Muscle of back (tissue), 13 donors: ENCODE results near the gene DDX39B. TPM values are rescaled to one million over a fixed set of nuclear protein-coding genes. Genes with fewer than 3 reads are reported as not detected.
"Not testable (repeated sequence)": the region's sequence is repeated elsewhere in the genome, so short reads cannot be mapped to it uniquely, and the experiment has no call there.

Experiments used
- DNase-seq, 3 donors: peaks; one replicate each; pipeline versions ENCODE4 v3.0.0 to v3.0.0-alpha.2; 2013
- long read RNA-seq, 9 donors: transcript quantifications; one replicate each; lab custom pipeline, GENCODE V29; 2026
- polyA plus RNA-seq, 10 donors: library from polyadenylated mRNA; unstranded; fragments of 120-200 nt; gene quantifications; one replicate each; pipeline ENCODE4 v1.2.1, GENCODE V29; 2013; ENCODE audit not compliant: insufficient read length in 10 of 10

Gene DDX39B
- polyA plus RNA-seq = 100 to 1,000 TPM; 292 to 441 (median 367) TPM
- long read RNA-seq, donor 1, full-length matches to known transcripts = 68 of 101 reads
- long read RNA-seq, donor 1, partial matches to known transcripts = 33 of 101 reads
- long read RNA-seq, donor 1, other reads (novel, unspliced or antisense) = 0 of 101 reads
- long read RNA-seq, donor 2, full-length matches to known transcripts = 36 of 73 reads
- long read RNA-seq, donor 2, partial matches to known transcripts = 37 of 73 reads
- long read RNA-seq, donor 2, other reads (novel, unspliced or antisense) = 0 of 73 reads
- long read RNA-seq, donor 3 = 0 reads
- long read RNA-seq, donor 4, full-length matches to known transcripts = 32 of 53 reads
- long read RNA-seq, donor 4, partial matches to known transcripts = 21 of 53 reads
- long read RNA-seq, donor 4, other reads (novel, unspliced or antisense) = 0 of 53 reads
- long read RNA-seq, donor 5, transcript DDX39B-202 (11 exons, 2,133 nt) = minor isoform, 15 of 122 reads
- long read RNA-seq, donor 5, transcript DDX39B-214 (11 exons, 2,003 nt) = major isoform, 41 of 122 reads
- long read RNA-seq, donor 5, partial matches to known transcripts = 63 of 122 reads
- long read RNA-seq, donor 5, other reads (novel, unspliced or antisense) = 0 of 122 reads
- long read RNA-seq, donor 6, full-length matches to known transcripts = 69 of 109 reads
- long read RNA-seq, donor 6, partial matches to known transcripts = 40 of 109 reads
- long read RNA-seq, donor 6, other reads (novel, unspliced or antisense) = 0 of 109 reads
- long read RNA-seq, donor 7, full-length matches to known transcripts = 41 of 89 reads
- long read RNA-seq, donor 7, partial matches to known transcripts = 48 of 89 reads
- long read RNA-seq, donor 7, other reads (novel, unspliced or antisense) = 0 of 89 reads
- long read RNA-seq, donor 8, full-length matches to known transcripts = 41 of 58 reads
- long read RNA-seq, donor 8, partial matches to known transcripts = 17 of 58 reads
- long read RNA-seq, donor 8, other reads (novel, unspliced or antisense) = 0 of 58 reads
- long read RNA-seq, donor 9, full-length matches to known transcripts = 11 of 11 reads
- long read RNA-seq, donor 9, partial matches to known transcripts = 0 of 11 reads
- long read RNA-seq, donor 9, other reads (novel, unspliced or antisense) = 0 of 11 reads

DNA sequence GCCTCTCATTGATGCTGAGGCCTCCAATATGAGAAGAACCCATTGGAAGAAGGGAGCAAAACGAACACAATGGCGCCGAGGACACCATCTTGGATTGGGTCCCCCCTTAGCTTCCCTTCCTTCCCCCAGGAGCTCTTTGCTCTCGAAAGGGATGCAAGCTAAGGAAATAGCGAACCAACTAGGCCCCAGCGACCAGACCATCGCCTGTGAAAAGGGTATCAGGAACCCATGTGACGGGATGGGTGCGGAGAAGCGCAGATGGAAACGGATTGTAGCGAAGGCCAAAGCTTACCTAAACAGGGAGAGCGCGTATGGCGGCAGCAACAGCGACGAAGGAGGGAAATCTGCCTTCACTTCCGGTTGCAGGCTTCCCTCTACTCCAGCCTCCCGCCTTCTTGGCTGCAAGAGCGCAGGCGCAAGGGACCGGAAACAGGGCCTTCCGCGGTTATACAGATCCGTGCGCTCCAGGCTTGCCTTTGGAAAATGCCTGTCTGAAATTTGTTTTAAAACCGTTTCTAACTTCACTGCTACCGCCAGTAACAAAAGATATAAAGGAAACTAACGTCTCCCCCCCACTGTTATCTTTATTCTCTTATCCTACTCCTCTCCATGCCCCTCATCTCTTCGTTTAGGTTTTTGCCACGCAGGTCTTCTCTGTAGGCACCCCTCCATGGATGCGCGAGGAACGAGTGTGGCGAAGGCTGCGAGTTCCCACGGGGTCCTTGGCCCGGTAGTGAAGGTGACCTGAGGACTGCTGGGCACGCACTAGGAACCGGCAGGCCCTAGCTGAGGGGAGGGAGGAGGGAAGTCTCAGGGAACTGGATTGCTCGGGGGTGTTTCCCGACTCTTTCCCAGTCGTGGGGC, at the start of gene DDX39B:
Gene DDX39B, minus strand, starts transcription at position 346 of the 864 bp plus-strand sequence. CDS start 1,471 bp downstream, outside the sequence.
- peak; percentile 98 to 99 (median 98) for DNase-seq

- DNase-seq = not testable (repeated sequence)
These were observed 48.9 kb upstream of the DDX39B start for GRCh38 chr6:31590691-31591090.

DNA sequence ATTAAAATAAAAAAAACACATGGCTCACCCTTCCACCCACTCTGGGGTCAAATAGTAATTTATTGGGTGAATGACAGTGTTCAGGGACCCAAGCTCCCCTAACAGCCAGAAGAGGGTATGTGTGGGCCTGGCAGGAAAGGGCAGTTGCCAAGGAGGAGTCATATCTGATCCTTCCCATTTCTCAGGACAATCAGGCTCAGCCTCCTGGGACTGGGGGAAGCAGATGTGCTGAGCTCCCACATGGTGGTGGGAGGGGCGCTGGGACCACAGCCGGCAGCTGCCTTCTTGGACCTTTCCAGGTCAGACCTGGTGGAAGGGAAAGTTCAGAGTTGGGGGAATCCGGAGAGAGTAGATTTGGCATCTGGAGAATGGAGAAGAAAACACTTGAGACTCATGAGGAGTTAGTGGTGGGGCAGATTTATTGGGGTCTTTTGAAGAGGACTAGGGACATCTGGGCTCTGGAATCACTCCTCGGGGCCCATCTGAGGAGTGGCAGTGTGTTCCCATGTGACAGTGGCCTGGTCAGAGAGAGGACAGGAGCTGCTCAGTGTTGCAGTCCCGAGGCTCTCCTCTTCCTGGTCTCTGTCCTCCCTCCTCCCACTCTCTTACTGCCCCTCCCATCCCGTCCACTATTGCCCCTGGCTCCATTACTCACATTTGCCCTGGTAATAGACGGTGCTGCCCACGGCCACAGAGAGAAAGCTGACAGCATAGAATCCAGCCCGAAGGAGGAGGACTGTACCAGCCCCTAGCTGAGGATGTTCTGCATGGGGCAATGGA, 47.3 kb upstream of the DDX39B start:
- DNase-seq = no peak

- DNase-seq = no peak
These were observed 46.3 kb upstream of the DDX39B start for GRCh38 chr6:31587791-31588777.

- peak in 1 of 3 donors; percentile 35 for DNase-seq
These were observed 44.9 kb upstream of the DDX39B start for GRCh38 chr6:31586599-31587281.

GRCh38 chr6:31586008-31586407, 44.2 kb upstream of the DDX39B start, which contains the start of gene LST1:
LST1 (plus strand) TSS chr6:31586277; CDS start chr6:31587300, 1,023 bp downstream.
- DNase-seq = peak in 1 of 3 donors; percentile 33

- DNase-seq = no peak
These were observed 43.7 kb upstream of the DDX39B start for GRCh38 chr6:31585491-31585890.

- DNase-seq = no peak
These were observed 40.4 kb upstream of the DDX39B start, which contains the start of gene LTB for GRCh38 chr6:31582230-31582643. LTB (minus strand) TSS chr6:31582424; CDS start chr6:31582417, 7 bp downstream.

DNA sequence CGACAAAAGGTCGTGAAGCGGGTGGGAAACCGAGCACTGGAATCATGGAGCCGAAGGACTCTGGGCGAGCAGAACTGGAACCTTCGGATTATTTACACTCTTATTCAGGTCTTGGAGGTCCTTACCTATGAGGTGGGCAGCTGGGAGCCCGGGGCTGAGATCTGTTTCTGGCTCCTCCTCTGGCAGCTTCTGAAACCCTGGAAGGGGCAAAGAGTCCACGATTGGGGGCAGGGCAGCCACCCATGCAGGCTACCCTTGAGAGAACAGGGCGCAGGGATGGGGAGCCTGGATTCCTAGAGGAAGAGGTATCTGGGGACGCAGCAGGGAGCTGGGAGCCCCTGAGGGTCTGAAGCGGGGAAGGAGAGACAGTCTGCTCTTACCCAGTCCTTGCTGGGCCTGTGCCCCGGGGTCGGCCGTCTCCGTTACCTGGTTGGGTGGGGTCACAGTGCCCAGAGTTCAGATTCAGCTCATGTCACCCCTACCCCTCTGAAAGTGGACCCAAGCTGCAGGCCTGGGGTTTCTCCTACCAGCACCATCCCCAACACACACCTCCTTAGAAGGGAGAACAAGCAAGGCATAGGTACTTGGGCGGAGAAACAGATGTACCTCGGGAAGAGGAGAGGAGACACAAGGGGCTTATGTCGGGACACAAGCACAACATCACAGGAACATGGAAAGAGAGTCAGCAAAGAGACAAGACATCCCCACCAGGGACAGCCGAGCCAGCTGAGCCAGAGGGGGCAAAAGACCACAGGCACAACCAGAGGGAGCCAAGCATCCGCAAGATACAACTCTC, 39.8 kb upstream of the DDX39B start:
- peak in 1 of 3 donors; percentile 22 for DNase-seq

GRCh38 chr6:31580807-31581433, 39.1 kb upstream of the DDX39B start:
- DNase-seq = peak; percentile 73 to 94 (median 87)

DNA sequence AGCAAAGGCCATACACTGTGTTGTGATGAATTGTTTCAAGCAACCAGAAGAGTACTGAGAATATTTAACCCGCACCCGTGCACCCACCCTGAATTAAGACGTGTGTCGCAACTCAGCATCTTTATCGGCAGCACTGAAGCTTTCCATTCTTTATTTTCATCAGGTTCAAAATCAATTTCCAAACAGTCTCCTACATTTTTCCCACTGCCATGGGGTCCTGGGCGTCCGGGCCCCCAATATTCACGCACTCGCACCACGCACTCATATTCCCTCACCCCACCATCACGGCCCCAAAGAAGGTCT, 38.6 kb upstream of the DDX39B start:
- no peak for DNase-seq

DNA sequence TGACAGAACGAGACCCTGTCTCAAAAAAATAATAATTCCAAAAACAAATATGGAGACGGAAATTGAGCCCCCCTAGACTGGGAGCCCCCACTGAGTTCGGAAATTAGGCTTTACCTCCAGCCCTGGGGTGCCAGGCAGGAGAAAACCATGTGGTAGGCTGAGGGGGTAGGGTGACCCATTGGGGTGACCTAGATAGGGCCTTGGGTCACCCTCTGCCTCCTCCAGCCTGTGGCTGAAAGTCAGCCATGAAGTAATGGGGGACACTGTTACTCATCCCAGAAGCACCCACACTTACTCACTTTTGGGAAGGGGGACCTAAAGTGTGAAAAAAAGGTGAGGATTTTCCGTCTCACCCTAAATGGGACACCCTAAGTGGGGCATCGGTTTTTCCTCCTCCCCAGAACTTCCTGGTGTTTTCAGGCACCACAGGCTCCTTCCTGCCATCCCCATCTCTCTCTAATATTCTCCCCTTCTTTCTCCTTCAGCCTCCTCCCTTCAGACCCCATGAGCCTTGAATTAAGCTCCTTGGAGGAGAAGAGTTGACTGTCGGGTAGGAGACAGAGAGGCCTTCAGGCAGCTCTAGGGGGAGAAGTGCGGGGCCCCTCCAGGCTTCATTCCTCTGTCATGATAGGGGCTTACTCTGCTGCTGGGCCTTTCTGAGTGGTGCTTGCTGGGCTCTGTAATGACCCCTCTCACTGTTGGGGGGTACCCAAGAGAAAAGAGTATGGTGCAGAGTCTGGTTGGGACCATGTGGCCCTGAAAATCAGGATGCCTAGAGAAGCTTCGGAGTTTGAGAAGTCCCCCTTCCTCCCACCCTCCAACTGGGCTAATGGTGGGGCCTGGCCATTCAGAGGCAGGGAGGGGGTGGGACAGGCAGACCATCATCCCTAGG, 38.0 kb upstream of the DDX39B start:
- no peak for DNase-seq

- no peak for DNase-seq
These were observed 37.3 kb upstream of the DDX39B start for GRCh38 chr6:31579119-31579505.

- DNase-seq = no peak
These were observed 36.6 kb upstream of the DDX39B start for GRCh38 chr6:31578184-31579118.

DNA sequence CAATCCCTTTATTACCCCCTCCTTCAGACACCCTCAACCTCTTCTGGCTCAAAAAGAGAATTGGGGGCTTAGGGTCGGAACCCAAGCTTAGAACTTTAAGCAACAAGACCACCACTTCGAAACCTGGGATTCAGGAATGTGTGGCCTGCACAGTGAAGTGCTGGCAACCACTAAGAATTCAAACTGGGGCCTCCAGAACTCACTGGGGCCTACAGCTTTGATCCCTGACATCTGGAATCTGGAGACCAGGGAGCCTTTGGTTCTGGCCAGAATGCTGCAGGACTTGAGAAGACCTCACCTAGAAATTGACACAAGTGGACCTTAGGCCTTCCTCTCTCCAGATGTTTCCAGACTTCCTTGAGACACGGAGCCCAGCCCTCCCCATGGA, 35.8 kb upstream of the DDX39B start:
- no peak for DNase-seq
